NCI-H82 treated with DMSO at 0.1 percent for 48 hours (cell line): ENCODE results near the gene FYCO1.

Experiments used
- DNase-seq: peaks from one replicate; lab custom pipeline; 2025; ENCODE audit not compliant: unreplicated experiment; lab: John Stamatoyannopoulos, UW

FYCO1 gene

GRCh38 chr3:45984331-45985312 is 11.0 kb downstream of the FYCO1 start:
- no peak for DNase-seq

- DNase-seq: no peak
These were observed 11.9 kb downstream of the FYCO1 start for GRCh38 chr3:45983770-45984169.

- DNase-seq: no peak
These were observed 14.1 kb downstream of the FYCO1 start for GRCh38 chr3:45981346-45982074.

DNA sequence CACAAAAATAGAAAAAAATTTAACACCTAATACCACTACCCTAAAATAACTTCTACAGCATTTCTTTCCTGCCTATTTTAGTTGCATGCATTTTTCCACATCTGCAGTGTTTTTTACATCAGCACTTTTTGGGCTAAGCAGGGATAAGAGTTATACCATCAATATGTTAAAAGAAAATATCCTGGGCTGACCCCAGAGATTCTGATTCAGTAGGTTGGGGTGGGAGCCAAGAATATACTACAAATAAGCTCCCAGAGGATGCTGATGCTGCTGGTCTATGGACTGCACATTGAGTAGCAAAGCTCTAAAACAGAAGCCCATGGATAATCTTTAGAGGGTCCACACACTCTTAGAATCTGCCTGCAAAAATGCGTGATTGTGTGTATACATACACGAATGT is 14.8 kb downstream of the FYCO1 start:
- no peak for DNase-seq

DNA sequence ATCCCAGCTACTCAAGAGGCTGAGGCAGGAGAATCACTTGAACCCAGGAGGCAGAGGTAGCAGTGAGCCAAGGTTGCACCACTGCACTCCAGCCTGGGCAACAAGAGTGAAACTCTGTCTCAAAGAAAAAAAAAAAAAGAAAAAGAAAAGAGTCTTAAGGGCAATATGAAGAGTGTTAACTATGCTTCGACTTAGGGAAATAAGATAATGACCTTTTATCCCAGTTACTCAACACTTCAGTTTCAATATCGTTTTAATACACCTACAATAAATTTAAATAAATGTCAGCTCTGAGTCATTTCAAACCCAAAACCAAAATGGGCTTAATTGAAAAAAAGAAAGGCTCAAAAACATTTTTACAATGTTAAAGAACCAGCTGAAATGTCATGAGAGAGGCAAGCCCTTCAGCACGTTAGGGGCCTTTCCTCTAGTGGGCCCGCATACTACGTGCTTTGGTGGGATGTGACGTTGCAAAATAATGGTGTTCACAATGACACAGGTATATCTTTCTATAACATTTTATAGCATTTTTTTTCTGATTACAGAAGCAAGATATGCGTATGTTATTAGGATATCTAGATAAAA is 15.3 kb downstream of the FYCO1 start:
- no peak for DNase-seq

DNA sequence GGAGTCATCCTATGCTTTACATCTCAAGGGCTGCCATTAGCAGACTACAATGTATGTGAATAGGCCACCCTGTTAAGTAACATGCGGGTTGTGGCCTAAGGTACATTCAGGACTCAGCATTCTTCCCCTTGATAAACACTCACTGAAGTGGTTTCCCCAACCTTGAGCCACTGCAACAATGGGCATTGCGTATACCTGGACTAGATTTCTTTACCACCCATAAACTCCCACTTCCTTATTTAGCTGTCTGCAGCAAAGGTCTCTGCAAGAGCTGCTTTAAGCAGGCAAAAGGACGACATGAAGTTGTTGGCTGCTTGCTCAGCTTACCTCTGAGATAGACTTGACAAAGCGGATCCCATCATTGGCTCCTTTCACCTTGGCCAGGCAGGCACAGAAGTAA is 16.2 kb downstream of the FYCO1 start:
- DNase-seq: no peak

GRCh38 chr3:45978006-45978761 is 17.4 kb downstream of the FYCO1 start:
- no peak for DNase-seq

- no peak for DNase-seq
These were observed 19.2 kb downstream of the FYCO1 start for GRCh38 chr3:45976191-45977091.

- DNase-seq: no peak
These were observed 19.9 kb downstream of the FYCO1 start for GRCh38 chr3:45975686-45976085.

- no peak for DNase-seq
These were observed 20.9 kb downstream of the FYCO1 start for GRCh38 chr3:45974686-45975085.

DNA sequence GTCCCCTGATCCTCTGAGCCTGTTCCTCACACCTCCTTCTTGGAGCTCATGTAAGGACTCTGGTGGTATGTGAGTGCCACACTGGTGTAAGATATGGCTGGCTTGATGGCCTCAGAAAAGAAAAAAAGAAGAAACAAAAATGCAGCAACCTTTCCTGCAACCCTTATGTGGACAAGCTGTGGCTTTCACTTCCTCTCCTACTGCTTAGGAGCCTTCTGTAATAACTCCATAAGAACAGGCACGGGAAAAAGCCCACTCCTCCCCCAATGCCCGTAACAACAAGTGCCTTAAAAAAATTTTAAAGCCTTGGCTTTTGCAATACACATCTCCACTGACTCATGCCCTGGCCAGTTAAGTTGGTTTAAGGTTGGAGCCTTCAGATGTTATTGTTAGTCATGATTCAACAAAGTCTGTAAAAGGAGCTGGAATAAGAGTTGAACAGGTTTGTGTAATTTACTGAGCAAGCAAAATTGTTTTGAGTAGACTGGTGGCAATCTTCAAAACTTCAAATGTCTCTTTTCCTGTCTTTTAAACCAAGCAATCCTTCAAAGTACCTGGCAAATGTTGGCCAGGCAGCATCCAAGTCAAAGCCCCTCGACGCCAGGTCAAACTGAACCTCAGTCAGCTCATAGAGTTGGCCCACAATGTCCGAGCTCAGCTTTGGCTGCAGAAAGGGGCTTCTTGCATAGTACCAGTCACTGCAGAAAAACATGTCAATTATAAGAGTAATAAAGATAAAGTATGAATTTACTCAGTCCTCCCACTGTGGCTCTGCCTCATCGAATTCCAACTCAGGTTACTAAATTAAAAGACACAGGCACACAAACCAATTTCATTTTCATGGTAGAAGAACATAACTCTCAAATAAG is 22.9 kb downstream of the FYCO1 start:
- no peak for DNase-seq

DNA sequence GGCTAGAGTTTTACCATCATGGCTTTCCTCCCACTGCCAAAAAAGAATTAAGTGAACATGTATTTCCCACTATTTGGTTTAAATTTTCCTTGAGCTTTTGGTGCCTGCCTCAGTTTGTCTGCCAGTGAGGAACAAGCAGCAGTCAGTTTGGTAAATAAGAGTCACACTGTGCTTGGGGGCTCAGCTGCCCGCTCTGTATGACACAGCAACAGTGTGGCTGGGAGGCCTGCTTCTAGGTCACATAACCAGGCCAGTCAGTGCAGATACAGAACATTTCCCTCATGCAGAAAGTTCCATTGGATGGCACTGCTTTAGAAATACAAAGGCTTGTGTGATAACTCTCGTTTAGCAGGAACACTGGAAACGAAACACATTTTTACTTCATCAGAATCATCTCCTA is 25.7 kb downstream of the FYCO1 start:
- no peak for DNase-seq

DNA sequence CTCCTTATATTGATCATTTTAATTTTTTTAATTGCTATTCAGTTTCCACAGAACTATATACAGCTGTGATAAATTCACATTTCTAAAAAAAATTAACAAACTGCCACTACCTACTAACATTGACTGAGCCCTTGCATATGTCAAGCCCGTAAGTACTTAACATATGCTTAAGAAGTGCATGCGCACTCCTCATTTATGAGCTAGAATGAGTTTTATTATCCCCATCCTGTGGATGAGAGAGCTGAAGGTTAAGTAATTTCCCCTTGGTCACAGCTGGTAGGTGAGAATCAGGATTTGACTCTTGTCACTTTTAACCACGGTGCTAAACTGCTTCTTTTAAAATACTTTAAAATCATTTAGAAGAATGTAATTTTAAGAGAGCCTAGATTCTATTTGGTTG is 26.5 kb downstream of the FYCO1 start:
- DNase-seq: no peak

DNA sequence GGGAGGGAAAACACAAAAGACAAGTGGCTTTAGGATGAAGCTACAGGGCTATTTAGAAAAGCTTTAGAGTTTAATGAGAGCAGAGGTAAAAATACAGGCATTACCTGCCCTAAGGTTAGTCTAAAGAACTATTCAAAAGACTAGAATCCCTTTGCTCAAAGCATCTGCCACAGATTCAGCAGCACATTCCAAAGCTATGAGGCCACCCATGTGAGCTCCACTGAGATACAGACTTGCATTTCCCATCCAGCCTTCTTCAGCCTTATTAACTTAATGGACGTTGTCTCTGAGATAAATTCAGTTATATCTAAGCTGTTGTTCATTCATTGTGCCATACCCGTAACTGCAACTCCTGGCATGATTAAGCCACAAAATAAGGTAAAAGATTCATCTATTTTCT is 26.9 kb downstream of the FYCO1 start:
- no peak for DNase-seq

- no peak for DNase-seq
These were observed 27.5 kb downstream of the FYCO1 start for GRCh38 chr3:45968149-45968548.

- DNase-seq: no peak
These were observed 27.9 kb downstream of the FYCO1 start for GRCh38 chr3:45967724-45968123.

GRCh38 chr3:45966950-45967640 is 28.5 kb downstream of the FYCO1 start:
- no peak for DNase-seq

DNA sequence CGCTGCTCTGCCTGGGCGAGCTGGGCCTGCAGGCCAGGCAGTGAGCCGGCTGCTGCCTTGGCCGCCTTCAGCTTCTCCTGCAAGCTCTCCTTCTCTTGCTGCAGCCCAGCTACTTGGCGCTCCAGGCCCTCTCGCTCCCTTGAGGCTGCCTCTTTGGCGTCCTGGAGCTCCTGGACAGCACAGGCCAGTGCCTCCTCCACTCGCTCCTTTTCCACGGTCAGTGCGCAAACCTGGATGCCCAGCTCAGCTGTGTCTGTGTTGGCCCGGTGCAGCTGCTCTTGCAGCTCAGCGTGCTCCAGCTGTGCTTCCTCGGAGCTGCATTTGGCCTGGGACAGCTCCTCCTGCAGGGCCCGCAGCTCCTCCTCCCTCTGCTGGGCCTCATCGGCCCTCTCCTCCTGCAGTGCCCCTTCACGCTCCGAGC is 29.2 kb downstream of the FYCO1 start:
- no peak for DNase-seq

GRCh38 chr3:45965653-45966052 is 30.0 kb downstream of the FYCO1 start:
- DNase-seq: no peak
